MM.1S (cell line): ENCODE results near the gene TAF1B.

Experiments used
- CTCF ChIP-seq: fragments of 300-600 bp; sonication (generic); IDR thresholded peaks from 2 replicates; pipeline ENCODE4 v1.5.1; 2016; ENCODE audit warnings: antibody characterized with exemption, low read length, mixed read lengths
- EZH2 ChIP-seq: fragments of 300-600 bp; sonication (generic); optimal IDR thresholded peaks from 2 replicates; pipeline ENCODE3; 2017; ENCODE audit warnings: low read depth, mild to moderate bottlenecking, antibody characterized with exemption, low read length, mixed read lengths
- EZH2phosphoT487 ChIP-seq: fragments of 300-600 bp; sonication (generic); IDR thresholded peaks from 2 replicates; pipeline ENCODE4 v1.6.1; 2018; ENCODE audit warnings: antibody characterized with exemption, low read length

DNA sequence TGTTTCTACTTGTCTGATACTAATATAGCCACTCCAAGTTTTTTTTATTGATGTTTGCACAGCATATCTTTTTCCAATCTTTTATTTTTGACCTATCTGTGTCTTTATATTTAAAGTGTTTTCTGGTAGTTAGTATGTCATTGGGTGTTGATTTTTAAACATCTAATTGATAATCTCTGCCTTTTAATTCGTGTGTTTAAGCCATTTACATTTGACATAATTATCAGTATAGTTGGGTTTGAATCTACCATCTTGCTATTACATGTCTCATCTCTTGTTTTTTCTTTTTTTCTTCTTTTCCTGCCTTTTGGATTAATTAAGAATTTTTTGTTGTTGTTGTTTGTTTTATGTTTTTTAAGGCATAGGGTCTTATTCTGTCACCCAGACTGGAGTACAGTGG lies 44.2 kb downstream of the TAF1B start:
- TF ChIP-seq EZH2phosphoT487 (no peak), CTCF (no peak), EZH2 (no peak)
